HG03565 (cell line): Measurements from ENCODE around the gene ZSWIM7.

Source experiments
- ATAC-seq: cut with Tn5 transposase; IDR thresholded peaks from one replicate; pipeline ENCODE4 v1.9.1; 2021; ENCODE audit warnings: mild to moderate bottlenecking, moderate library complexity; ENCODE audit not compliant: unreplicated experiment

ZSWIM7 gene

GRCh38 chr17:15935891-15936290 lies 63.6 kb downstream of the ZSWIM7 start:
- no peak for ATAC-seq

- no peak for ATAC-seq
These were observed 64.6 kb downstream of the ZSWIM7 start for GRCh38 chr17:15934866-15935265.

GRCh38 chr17:15931394-15931793 lies 68.1 kb downstream of the ZSWIM7 start:
- ATAC-seq, result no peak

- ATAC-seq, result no peak
These were observed 69.1 kb downstream of the ZSWIM7 start for GRCh38 chr17:15930426-15930825.

- ATAC-seq, result no peak
These were observed 69.6 kb downstream of the ZSWIM7 start for GRCh38 chr17:15929941-15930340.

- ATAC-seq, result no peak
These were observed 71.2 kb downstream of the ZSWIM7 start for GRCh38 chr17:15928286-15928785.
